Cardiac muscle cell (in vitro differentiated cells and primary cell): ENCODE measurements around the gene BMF. TPM values are rescaled to one million over a fixed set of nuclear protein-coding genes. Genes with fewer than 3 reads are reported as not detected.

Experiments
- DNase-seq, 2 donors: peaks; one replicate each; pipeline versions ENCODE4 v3.0.0 to v3.0.0-alpha.2; 2010 to 2017; ENCODE audit warnings: low read depth in 1 of 2, low spot score in 1 of 2
- H3K27ac ChIP-seq: fragments of 200-600 bp; sonication (generic); 2 replicates; pipeline ENCODE4 v1.5.1; 2016
- H3K27me3 ChIP-seq: fragments of 200-600 bp; sonication (generic); 2 replicates; pipeline ENCODE4 v1.6.0; 2016; ENCODE audit warnings: control low read depth
- H3K36me3 ChIP-seq: fragments of 200-600 bp; sonication (generic); 2 replicates; pipeline ENCODE4 v1.5.1; 2016; ENCODE audit warnings: control low read depth
- H3K4me1 ChIP-seq: fragments of 200-600 bp; sonication (generic); 2 replicates; pipeline ENCODE4 v1.8.1; 2017; ENCODE audit warnings: low read depth, mild to moderate bottlenecking, mixed run types
- H3K4me3 ChIP-seq: fragments of 200-600 bp; sonication (generic); 2 replicates; pipeline ENCODE4 v1.5.1; 2016; ENCODE audit warnings: mild to moderate bottlenecking
- H3K9me3 ChIP-seq: fragments of 200-600 bp; sonication (generic); 2 replicates; pipeline ENCODE4 v1.5.1; 2017; ENCODE audit warnings: low read depth, mild to moderate bottlenecking, control low read depth
- CTCF ChIP-seq: IDR thresholded peaks from 2 replicates; pipeline ENCODE4 v1.5.1; 2012; ENCODE audit warnings: low read depth, mild to moderate bottlenecking, low read length
- polyA plus RNA-seq: library from polyadenylated mRNA; unstranded; fragments of >200 nt; fragmentation: Nextera tagmentation; extraction: Ambion mirVana; gene quantifications from 2 replicates; pipeline ENCODE4 v1.2.1, GENCODE V29; 2016
- total RNA-seq: library from RNA; depleted of rRNA; stranded (reverse); fragments of >200 nt; gene quantifications from 2 replicates; pipeline ENCODE4 v1.2.3, GENCODE V29; 2016

The BMF gene
- total and polyA plus RNA-seq, 2 experiments from 2014 or later: 8.1 to 56.1 TPM

GRCh38 chr15:40100123-40100946 is 8.3 kb downstream of the BMF start:
- no peak for DNase-seq
- peaks cover 75% of the 10 kb centered on the region for H3K4me1 ChIP-seq
- no peak for TF ChIP-seq CTCF

GRCh38 chr15:40098489-40099261 is 10.0 kb downstream of the BMF start:
- DNase-seq: peak; percentile 88 to 96
- H3K4me1 ChIP-seq: peaks cover 59% of the 10 kb centered on the region

More at GRCh38 chr15:40100123-40100946, 8.3 kb downstream of the BMF start:
- H3K4me3 ChIP-seq: no peak overlapping the region
- no peaks in the 10 kb centered on the region for H3K9me3 ChIP-seq
- no peaks in the 10 kb centered on the region for H3K27me3 ChIP-seq
- H3K36me3 ChIP-seq: no peaks in the 10 kb centered on the region
- peak overlapping the region; percentile 99 for H3K27ac ChIP-seq

GRCh38 chr15:40097968-40098476 is 10.7 kb downstream of the BMF start:
- H3K27me3 ChIP-seq: no peaks in the 10 kb centered on the region
- peaks cover 58% of the 10 kb centered on the region for H3K4me1 ChIP-seq
- TF ChIP-seq CTCF: no peak
- DNase-seq: peak in 1 of 2 donors; percentile 46
- H3K4me3 ChIP-seq: no peak overlapping the region
- H3K36me3 ChIP-seq: no peaks in the 10 kb centered on the region
- H3K27ac ChIP-seq: peak overlapping the region; percentile 99
- H3K9me3 ChIP-seq: no peaks in the 10 kb centered on the region

More at GRCh38 chr15:40098489-40099261, 10.0 kb downstream of the BMF start:
- no peak overlapping the region for H3K4me3 ChIP-seq
- H3K27me3 ChIP-seq: no peaks in the 10 kb centered on the region
- TF ChIP-seq CTCF: no peak
- no peaks in the 10 kb centered on the region for H3K9me3 ChIP-seq
- H3K36me3 ChIP-seq: no peaks in the 10 kb centered on the region
- H3K27ac ChIP-seq: peak overlapping the region; percentile 99

- Histone ChIP-seq H3K4me1 (peaks cover 58% of the 10 kb centered on the region), H3K9me3 (no peaks in the 10 kb centered on the region), H3K36me3 (no peaks in the 10 kb centered on the region), H3K4me3 (no peak overlapping the region), H3K27ac (peak overlapping the region; percentile 99), H3K27me3 (no peaks in the 10 kb centered on the region)
- TF ChIP-seq CTCF: no peak
- no peak for DNase-seq
Observed at GRCh38 chr15:40097096-40097967, 11.3 kb downstream of the BMF start.
